ENCODE measurements around the gene RPTOR.

RPTOR gene

DNA sequence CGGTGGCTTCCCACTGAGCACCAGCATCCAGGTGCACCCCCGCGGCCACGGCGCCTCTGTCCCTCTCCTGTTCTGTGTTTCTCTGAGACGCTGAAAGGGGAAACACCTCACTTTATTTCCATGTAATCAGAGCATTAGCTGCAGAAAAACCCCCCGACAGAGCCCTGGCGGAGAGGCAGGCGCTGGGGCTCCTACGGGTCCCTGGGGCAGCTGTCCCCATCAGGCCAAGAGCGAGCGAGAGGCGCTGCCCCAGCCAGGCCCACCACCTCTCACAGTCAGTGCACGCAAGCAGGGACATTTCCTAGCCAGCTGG, 419.9 kb downstream of the RPTOR start:
- no peak for DNase-seq (ENCODE audit: low spot score)

DNA sequence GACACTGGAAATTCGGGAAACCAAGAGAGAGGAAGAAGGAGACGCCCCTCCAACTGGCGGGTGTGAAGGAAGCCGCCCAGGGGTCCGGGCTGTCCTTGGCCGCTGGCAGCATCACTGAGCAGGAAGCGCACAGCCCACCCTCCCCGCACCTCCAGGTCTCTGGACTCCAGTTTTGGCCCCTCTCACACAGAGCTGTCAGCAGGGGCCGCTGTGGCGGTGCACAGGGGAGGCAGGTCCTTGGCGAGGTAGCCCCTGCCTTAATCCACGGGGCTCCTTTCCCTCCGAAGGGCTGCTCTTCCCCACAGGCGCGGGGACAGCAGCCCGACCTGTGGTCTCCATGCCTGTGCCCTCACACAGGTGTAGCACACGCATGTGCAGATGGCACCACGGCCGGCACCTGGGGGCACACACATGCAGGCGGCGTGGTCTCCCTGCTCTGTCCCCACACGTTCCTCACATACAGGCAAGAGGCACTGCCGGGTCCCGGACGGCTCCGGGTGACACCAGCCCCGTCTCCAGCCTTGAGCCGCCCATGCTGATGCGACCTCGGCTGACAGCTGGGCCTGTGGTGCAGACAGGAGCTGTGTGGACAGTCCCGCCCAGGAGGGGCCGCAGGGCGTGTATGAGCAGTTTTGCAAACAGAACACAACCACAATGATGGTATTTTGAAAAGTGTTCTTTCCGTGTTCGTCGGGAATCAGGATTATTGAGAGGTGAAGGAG, 420.4 kb downstream of the RPTOR start:
- no peak for DNase-seq (ENCODE audit: low spot score)

DNA sequence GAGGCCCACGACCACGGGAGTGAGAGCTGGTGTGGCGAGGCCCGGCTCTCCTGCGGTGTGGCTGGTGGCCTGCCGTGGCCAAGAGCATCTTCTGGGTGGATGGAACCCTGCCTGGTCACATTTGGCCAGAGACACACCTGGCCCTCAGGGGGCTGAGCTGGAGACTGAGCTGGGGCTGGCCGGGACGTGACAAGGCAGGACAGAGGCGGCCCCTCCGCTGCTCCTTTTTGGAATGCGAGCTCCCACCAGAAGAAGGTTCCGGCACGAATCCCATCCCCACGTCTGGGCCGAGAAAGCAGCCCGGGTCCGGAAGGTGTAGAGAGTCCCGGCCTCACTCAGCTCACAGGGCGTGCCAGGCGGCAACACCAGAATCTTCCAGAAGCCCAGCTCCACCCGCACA, 421.0 kb downstream of the RPTOR start:
- DNase-seq (ENCODE audit: low spot score): no peak

DNA sequence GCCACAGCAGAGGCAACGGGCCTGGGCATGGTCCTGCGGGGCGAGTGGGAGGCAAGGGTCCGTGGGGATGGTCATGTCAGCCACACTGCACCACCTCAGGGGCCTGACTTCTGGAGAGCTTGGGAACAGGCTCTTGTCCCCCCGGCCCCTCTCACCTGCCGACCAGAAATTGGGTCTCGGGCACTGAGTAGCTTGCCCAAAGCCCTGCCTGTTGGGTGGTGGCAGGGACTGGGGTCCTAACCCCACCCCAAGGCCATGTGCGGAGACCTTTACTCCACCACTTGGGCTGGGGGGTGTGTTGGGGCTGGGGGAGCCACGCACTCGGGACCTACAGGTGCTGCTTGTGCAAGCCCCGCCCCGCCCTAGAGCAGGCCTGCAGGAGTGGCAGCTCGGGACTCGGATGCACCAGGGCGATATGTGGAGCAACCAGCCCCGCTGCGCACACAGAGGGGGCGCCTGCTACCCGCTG, 422.8 kb downstream of the RPTOR start:
- DNase-seq (ENCODE audit: low spot score): no peak

DNA sequence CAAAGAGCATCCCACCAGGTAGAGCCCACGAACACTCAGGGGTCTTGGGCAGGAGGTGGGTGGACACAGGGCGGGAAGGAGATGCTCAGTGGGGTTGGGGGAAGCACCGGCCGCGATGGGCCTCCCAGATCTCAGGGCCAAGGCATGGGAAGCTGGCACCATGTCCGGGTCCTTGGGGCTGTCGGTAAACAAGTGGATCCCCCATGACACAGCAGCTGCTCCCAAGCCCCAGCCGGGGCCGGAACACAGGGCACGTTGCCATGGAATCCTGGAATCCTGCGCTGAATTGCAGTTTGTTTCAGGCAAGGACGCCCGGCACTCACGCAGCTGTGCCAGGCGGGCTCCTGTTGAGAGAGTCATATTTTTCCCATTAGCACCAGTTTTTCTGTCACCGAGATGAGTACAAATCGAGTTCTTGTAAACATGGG, 424.0 kb downstream of the RPTOR start:
- no peak for DNase-seq (ENCODE audit: low spot score)

DNA sequence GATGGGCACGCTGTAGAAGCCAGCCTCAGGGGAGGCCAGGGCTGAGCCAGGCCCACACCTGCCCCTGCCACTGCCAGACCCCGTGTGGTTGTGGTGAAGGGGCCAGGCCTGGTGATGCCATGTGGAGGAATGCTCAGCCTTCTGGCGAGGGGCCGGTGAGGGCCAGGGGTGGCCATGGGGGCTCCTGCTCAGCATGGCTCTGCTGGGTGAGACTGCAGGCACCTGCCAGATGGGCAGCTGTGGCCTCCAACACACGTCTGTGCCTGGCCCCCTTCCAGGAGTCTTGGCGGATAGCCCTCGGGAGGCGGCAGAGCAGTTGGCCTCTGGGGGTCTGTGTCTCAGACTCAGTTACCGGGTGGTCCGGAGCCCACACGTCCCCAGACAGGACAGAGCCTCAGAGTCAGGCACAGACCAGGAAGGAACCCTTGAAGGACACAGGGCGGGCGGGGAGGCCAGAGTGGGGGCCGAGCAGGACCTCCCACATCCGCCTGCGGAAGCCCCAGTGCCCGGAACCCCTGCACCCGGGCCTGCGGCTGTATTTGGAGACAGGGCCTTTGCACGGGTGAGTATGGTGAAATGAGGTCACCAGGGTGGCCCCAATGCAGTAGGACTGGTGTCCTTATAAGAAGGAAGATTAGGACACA, 424.5 kb downstream of the RPTOR start:
- DNase-seq (ENCODE audit: low spot score): no peak

DNA sequence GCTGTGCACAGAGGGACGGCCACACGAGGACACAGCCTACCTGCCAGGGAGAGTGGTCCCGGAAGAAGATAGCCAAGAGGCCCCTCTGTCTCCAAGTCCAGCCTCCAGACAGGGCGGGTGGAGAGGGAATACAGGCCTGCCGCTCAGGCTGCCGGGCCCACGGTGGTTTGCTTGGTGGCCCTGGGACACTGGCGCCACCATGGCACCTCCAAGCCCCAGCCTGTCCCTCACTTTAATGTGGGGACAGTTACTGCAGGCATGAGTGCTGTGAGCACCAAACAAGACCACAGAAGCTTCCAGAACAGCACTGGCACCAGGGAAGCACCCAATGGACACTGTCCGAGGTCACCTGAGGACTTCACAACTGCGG, 425.0 kb downstream of the RPTOR start:
- DNase-seq (ENCODE audit: low spot score): no peak

DNA sequence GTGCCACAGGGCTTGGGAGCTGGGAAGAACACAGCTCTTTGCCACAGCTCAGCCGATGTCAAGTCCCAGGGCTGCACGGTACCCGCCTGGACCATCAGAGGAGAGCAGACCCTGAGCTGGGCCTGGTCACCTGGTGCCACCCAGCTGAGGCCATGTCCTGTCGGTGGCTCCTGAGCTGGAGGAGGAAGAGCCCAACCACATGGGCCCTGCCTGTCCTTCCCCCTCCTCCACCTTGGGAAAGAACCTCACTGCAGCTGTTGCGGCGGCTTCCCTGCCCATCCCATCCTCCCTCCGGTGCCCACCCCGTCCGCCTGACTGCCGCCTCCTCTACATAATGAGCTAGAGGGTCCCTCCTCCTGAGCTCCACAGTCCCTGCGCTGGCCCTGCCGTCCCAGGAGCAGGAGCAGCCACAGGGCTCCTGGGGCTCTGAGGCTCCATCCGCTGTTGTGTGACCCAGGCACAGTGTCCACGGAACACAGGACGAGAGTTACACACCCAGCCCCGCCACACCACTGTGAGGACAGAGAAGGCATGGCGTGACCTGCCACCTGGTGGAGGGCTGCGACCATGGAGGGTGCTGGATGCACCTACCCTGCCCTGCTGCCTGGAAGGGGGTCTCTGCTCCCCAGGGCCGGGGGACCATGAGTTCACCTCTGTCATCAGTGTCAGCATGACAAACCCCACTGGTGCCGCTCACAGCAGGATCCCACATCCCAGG, 425.6 kb downstream of the RPTOR start:
- DNase-seq (ENCODE audit: low spot score): peak; percentile 90

DNA sequence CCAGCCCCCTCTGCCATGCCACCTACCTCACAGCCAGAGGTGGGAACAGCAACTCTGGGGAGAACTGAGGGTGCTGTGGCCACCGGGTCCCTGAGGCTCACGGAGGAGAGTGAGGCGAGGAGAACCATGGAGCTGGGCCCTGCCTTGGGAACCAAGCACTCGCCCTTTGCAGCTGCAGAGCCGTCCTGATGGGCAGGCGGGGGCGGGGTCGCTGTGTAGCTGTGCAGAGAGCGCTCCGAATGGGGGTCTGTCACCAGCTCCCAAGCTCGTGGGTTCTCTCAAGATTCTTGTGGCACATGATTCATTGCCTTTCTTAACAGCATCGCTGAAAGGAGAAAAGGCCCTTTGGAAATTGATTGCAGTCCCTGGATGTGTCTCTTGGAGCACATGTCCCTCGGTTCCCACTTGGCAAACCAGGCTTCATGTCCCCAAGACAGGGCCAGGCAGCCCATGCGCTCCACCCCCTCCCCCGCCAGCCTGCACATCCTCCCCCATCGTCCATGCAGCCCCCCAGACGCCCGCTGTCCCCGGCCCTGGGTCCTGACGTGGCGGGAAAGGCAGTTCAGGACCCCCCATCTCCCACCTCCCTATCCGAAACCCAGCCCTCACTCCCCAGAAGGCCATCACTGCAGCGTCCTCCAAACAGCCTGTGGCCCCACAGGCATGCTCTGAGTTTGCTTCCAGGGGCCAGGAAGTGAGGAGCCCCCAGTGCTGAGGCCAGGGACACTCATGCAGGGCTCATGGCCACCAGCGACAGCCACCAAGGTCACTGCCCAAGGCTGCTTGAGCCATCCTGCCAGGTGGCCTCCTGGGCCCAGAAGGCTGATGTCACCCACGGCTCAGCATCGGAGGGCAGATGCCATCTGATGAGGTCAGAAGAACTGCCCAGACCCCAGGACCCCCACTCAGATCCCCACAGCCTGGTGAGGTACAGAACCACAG, 426.4 kb downstream of the RPTOR start:
- DNase-seq (ENCODE audit: low spot score): no peak

DNA sequence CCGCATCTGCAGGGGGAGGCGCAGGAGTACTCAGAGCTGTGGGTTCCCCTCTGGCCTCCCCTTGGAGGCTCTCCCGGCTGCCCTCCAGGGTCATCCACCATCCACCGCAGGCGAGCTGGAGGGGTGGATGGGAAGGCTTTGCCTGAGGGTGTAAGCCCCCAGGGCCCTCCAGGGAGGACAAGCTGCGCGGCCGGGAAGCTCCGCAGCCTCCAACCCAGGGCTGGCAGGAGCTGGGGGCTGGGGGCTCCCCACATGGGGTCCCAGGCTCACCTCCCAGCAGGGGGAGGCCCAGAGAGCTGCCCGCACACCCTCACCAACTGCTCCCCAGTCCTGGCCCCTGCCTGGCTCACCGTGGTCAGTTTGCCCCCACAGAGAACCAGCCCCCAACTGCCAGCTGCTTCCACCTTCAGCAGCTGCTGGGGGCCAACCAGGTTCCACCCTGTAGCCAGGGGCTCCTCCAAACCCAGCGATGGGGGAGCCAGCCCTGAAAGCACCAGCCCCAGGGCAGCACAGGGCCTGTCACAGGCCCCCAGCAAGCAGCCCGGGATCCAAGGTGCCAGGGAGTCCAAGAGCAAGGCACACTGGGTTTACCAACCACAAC, 427.2 kb downstream of the RPTOR start:
- no peak for DNase-seq (ENCODE audit: low spot score)

DNA sequence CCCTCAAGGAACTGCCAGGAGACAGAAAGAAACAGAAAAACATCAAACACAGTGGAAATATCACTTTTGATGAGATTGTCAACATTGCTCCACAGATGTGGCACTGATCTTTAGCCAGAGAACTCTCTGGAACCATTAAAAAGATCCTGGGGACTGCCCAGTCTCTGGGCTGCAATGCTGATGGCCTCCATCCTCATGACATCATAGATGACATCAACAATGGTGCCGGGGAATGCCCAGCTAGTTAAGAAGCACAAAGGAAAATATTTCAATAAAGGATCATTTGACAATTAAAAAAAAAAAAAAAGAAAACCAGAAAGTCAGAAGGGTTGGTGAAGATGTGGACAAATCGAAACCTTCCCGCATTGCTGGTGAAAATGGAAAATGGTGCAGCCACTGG, 432.1 kb downstream of the RPTOR start:
- no peak for DNase-seq (ENCODE audit: low spot score)

DNA sequence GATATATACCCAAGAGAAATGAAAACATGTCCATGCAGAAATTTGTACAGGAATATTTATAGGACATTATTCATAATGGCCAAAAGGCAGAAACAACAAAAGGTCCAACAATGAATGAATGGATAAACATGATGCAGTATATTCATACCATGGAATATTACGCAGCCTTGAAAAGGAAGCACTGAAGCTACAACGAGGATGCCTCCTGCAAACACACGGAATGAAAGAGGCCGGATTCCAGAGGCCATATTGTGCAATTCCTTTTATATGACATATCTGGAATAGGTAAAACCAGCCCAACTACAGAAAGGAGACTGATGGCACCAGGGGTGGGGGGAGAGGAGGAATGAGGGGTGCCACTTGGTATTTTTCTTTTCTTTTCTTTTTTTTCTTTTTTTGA, 432.5 kb downstream of the RPTOR start:
- DNase-seq (ENCODE audit: low spot score): no peak

DNA sequence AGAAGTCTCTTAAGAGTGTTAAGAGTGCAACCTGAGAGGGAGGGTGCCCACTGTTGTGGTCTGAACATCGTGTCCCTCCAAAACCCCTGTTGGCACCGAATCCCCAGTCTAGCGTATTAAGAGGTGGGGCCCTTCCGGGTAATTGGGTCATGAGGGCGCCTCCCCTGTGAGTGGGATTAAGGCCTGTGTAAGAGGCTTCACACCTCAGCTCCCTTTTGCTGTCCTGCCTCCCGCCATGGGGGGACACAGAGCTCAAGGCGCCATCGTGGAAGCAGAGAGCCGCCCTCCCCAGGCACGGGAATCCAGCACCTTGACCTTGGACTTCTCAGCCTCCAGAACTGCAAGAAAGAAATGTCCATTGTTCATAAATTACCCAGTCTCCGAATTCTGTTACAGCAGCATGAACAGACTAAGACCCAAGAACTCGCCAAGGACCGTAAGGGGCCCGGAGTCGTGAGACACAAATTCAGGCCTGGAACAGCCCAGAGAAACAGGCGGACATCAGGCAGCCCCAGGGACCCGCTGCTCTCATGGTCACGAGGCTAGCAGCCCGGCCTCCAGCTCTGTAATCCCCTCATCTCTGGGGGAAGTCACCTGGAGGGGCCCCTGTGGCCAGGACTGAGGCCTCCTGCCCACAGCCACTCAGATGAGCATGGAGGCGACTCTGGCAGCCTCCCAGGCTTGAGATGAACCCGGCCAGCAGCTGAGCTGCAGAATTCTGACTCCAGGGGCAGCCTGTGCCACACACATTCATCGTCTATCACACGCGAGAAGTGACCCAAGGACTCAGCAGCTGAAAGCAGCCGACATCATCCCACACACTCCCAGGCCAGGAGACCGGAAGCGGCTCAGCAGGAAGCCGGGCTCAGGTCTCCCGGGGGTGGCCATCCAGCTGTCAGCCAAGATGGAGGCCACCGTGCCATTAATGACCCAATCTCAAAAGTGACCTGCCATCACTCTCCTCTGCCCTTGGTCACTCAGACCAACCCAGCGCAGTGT, 434.2 kb downstream of the RPTOR start:
- DNase-seq (ENCODE audit: low spot score): no peak

DNA sequence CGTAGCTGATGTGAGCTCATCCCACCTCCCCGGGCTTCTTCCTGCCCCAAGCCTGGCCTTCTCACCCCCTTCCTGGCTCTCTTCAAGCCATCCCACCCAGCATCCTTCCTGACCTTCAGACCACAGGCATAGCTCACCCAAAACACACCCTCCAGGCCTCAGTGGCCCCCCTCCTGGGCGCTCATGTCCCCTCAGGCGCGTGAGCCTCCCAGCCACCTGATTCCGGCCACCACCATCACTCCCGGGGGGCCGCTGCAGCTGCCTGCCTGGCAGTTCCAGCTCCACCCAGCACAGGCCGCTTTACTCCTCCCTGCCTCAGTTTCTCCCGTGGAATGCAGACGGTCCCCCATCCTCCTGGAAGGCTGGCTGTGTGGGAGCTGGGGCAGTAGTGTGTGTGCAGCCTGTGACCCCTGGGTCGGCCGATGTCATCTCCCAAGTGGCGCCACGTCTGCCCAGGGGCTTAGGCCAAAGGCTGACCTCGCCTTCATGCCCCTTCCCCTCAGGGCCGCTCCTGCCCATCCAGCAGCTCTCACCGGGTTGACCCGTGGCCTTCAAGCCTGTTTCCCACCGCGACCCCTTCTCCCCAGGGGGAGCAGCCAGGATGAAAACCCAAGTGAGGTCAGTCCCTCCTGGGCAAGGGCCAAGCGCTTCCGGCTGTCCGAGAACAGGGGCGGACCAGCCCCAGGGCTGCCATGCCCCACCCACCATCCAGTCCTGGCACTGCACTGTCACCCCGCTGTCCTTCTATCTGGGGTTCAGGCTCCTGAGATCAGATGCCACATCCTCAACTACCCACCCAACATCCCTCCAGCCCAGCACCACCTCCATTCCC, 435.1 kb downstream of the RPTOR start:
- DNase-seq (ENCODE audit: low spot score): no peak

DNA sequence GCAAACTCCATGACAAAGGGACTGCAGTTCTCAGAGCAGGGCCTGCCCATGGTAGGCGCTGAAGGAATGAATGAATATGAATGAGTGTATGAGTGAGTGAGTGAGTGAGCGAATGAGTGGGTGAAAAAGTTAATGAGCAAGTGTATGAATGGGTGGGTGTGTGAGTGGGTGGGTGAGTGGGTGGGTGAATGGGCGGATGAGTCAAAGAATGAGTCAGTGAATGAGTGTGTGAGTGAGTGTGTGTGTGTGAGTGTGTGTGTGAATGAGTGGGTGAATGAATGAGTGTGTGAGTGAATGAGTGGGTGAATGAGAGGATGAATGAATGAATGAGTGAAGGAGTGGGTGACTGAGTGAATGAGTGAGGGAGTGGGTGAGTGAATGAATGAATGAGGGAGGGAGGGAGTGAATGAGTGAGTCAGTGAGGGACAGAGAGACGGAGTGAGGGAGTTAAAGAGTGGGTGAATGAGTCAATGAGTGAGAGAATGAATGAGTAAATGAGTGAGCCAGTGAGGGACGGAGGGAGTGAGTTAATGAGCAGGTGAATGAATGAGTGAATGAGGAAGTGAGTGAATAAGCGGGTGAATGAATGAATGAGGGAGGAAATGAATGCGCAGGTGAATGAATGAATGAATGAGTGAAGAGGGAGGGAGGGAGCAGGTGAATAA, 435.9 kb downstream of the RPTOR start:
- no peak for DNase-seq (ENCODE audit: low spot score)

DNA sequence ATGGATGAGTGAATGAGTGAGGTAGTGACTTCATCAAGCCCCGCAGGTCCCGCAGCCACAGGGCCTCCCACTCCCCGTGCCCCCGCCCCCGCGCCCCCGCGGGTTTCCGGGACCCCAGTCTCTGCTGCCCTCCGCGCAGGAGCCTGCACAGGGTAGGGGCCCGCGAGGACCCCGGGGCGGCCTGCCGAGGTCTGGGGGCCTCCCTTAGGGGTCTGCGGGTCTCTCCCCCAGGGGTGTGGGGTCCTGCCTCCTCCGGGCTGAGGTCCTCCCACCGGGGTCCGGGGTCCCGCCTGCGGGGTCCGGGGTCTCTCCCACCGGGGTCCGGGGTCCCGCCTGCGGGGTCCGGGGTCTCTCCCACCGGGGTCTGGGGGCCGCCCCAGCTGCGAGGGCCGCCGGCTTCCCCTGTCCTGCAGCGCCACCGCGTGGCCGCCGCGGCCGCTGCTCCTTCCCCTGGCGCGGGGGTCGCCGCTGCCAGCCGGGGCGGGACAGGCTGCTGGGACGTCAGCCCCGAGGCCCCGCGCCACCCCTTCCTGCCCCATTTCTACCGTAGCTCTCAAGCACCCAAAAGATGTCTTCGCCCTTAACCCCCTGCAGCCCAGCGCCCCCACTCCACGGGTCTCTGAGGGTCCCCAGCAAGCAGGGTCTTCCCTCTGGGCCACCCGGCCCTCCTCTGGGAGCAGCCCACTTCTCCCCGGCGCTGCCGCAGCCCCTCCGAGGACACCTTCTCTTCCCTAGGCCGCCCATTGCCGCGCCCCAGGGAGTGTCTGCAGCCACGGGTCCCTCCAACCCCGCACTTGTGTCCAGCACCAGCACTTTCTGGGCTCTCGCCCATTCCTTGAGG, 436.6 kb downstream of the RPTOR start:
- DNase-seq (ENCODE audit: low spot score): peak; percentile 83

DNA sequence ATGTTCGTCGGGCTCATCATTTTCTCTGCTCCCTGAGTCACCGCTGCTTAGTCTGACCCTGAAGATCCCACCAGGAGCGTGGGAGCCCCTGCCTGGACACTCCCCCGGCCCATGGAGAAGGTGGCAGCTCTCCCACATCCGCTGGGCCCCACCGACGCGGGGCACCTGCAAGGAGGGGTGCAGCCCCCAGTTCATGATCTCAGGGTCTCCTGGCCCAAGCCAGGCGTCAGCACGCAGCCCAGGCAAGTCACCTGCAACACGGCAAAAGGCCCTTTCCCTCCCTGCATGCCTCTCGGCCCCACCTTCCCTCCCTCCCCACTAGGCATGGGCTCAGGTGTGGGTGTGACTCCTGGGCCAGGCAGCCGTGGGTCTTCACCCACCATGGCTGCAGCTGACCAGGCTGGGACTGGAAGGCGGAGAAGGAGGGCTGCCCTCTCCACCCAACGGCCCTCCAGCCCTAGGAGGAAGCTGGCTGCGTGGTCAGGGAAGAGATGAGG, 437.3 kb downstream of the RPTOR start:
- DNase-seq (ENCODE audit: low spot score): no peak

DNA sequence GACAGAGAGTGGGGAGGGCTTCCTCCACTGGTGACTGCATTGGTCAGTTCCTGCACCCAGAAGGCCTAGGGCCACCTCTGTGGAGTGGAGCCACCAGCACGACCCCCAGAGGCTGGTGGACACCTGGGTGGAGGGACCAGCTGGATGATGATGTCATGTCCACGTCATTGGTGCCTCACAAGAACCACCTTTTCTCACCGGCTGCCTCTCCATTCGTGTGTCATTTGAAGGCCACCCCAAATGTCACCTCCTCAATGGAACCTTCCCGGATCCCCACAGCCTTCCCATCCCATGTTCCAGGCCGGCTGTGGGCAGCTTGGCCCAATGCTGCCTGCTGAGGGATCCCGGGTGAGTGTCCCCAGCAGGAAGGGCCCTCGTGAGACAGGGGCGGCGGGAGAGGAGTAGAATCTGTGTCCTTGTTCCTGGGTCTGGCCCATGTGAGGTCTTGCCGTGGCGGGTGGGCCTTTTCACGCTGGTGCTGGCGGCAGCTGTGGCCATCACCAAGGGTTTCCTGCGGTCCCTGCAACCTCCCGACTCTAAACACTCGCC, 437.9 kb downstream of the RPTOR start:
- DNase-seq (ENCODE audit: low spot score): no peak
